HepG2 (cell line): ENCODE measurements around the gene CD80. TPM values are rescaled to one million over a fixed set of nuclear protein-coding genes. Genes with fewer than 3 reads are reported as not detected.
A peak's percentile ranks its signal among the peaks of the same experiment; 100 is the strongest.

Experiments
- ATAC-seq: fragments of 200-7000 bp; cut with Tn5 transposase; 3 replicates; pipeline ENCODE4 v1.9.1; 2020; ENCODE audit warnings: mild to moderate bottlenecking, moderate library complexity
- BruUV-seq: library from RNA; stranded (reverse); fragments of 400-500 nt; replicated peaks from 2 replicates; lab custom pipeline; 2021; lab: Mats Ljungman, UMichigan
- CTCF ChIA-PET: fragments of 300-600 bp; formaldehyde crosslinking; extraction: SDS; loops from one replicate; lab custom pipeline; 2021; ENCODE audit warnings: low total read pairs, inconsistent platforms, low intra/inter-chr PET ratio; lab: Yijun Ruan, JAX
- POLR2A ChIA-PET: fragments of 350-600 bp; sonication (Branson Sonifier 250); formaldehyde crosslinking; loops from one replicate; lab custom pipeline; 2020; ENCODE audit warnings: antibody characterized with exemption, inconsistent platforms; lab: Yijun Ruan, JAX
- DNase-seq: peaks from one replicate; pipeline ENCODE4 v3.0.0-alpha.2; 2015; ENCODE audit warnings: low spot score
- FAIRE-seq: peaks from 3 replicates; lab custom pipeline; 2011; peaks lifted over from hg19 to GRCh38; lab: Jason Lieb, UNC
- H2AFZ ChIP-seq: one replicate; pipeline ENCODE4 v1.6.1; 2011; ENCODE audit warnings: low read length, inconsistent platforms
- H3K27ac ChIP-seq: fragments of 300-600 bp; 3 replicates; pipeline ENCODE4 v1.8.0; 2011; ENCODE audit warnings: mixed run types, mild to moderate bottlenecking, mixed read lengths, low read length, inconsistent platforms; ENCODE audit not compliant: insufficient read depth; ENCODE audit errors: extremely low read length
- H3K27me3 ChIP-seq, 2 experiments: fragments of 200-600 bp in 1 of 2; 2 replicates in 1 of 2; 3 replicates in 1 of 2; pipeline versions ENCODE4 v1.6.0 to v1.8.0; 2011; ENCODE audit warnings: low read length in 2 of 2, mild to moderate bottlenecking in 2 of 2, moderate library complexity in 2 of 2, inconsistent platforms in 1 of 2; ENCODE audit not compliant: insufficient read depth in 2 of 2, control insufficient read depth in 1 of 2
- H3K36me3 ChIP-seq, 2 experiments: fragments of 200-600 bp in 1 of 2; replicated peaks in 1 of 2; 2 replicates in 1 of 2; 3 replicates in 1 of 2; pipeline versions ENCODE4 v1.5.1 to v1.8.0; 2011; ENCODE audit warnings: low read length in 2 of 2, inconsistent platforms in 1 of 2; ENCODE audit not compliant: insufficient read depth in 2 of 2, control insufficient read depth in 1 of 2
- H3K4me1 ChIP-seq: 2 replicates; pipeline ENCODE4 v1.5.1; 2012; ENCODE audit warnings: low read length, inconsistent platforms; ENCODE audit not compliant: insufficient read depth
- H3K4me2 ChIP-seq: 2 replicates; pipeline ENCODE4 v1.6.0; 2011; ENCODE audit warnings: low read depth, low read length, inconsistent platforms
- H3K4me3 ChIP-seq, 3 experiments: fragments of 200-600 bp in 1 of 3; sonication (generic), shearing (Covaris generic) in 1 of 3; replicated peaks in 1 of 3; 2 replicates each; pipeline ENCODE4 v1.5.1; 2011 to 2016; ENCODE audit warnings: low read length in 3 of 3, inconsistent platforms in 2 of 3, low read depth in 2 of 3, mild to moderate bottlenecking in 2 of 3, control low read depth in 1 of 3, mixed read lengths in 1 of 3; ENCODE audit not compliant: insufficient read depth in 1 of 3
- H3K79me2 ChIP-seq: one replicate; pipeline ENCODE4 v1.6.1; 2011; ENCODE audit warnings: low read length, inconsistent platforms; ENCODE audit not compliant: insufficient read depth
- H3K9ac ChIP-seq: 2 replicates; pipeline ENCODE4 v1.6.0; 2011; ENCODE audit warnings: mild to moderate bottlenecking, low read depth, low read length, inconsistent platforms; ENCODE audit not compliant: insufficient read depth
- H3K9me3 ChIP-seq: 2 replicates; pipeline ENCODE4 v1.5.1; 2012; ENCODE audit warnings: mild to moderate bottlenecking, low read length
- H4K20me1 ChIP-seq: 2 replicates; pipeline ENCODE4 v1.6.0; 2011; ENCODE audit warnings: inconsistent platforms, mild to moderate bottlenecking, low read length, moderate library complexity; ENCODE audit not compliant: insufficient read depth
- ARNT2 ChIP-seq: sonication (generic); formaldehyde crosslinking; IDR thresholded peaks from 2 replicates; pipeline ENCODE4 v1.8.0; 2022; ENCODE audit warnings: mild to moderate bottlenecking, low read depth, missing genetic modification reagents, moderate library complexity
- ATF7 ChIP-seq, 2 experiments: fragments of 450-650 bp in 1 of 2; sonication (generic) in 1 of 2; formaldehyde crosslinking in 1 of 2; IDR thresholded peaks; 2 replicates each; pipeline versions ENCODE4 v1.4.0 to v1.6.1; 2016 to 2020; ENCODE audit warnings: antibody characterized with exemption in 1 of 2, mild to moderate bottlenecking in 1 of 2, missing genetic modification reagents in 1 of 2
- FOSL1 ChIP-seq: sonication (generic); formaldehyde crosslinking; IDR thresholded peaks from 2 replicates; pipeline ENCODE4 v1.9.0; 2021; ENCODE audit warnings: missing genetic modification reagents, borderline replicate concordance
- HMG20A ChIP-seq: IDR thresholded peaks from 2 replicates; pipeline ENCODE4 v1.6.1; 2016; ENCODE audit warnings: borderline replicate concordance
- HNF4A ChIP-seq: sonication (generic); formaldehyde crosslinking; IDR thresholded peaks from 2 replicates; pipeline ENCODE4 v1.4.0; 2020; ENCODE audit warnings: missing genetic modification reagents
- KDM5A ChIP-seq: fragments of 200-600 bp; sonication (generic); IDR thresholded peaks from 2 replicates; pipeline ENCODE4 v1.7.0; 2018; ENCODE audit warnings: antibody characterized with exemption, mild to moderate bottlenecking, low read length, borderline replicate concordance
- KLF6 ChIP-seq: IDR thresholded peaks from 2 replicates; pipeline ENCODE4 v1.8.0; 2016; ENCODE audit warnings: missing biosample characterization, missing genetic modification reagents
- NAIF1 ChIP-seq: sonication (generic); formaldehyde crosslinking; IDR thresholded peaks from 2 replicates; pipeline ENCODE4 v1.5.0; 2020; ENCODE audit warnings: mild to moderate bottlenecking, missing genetic modification reagents, borderline replicate concordance
- SOX5 ChIP-seq: IDR thresholded peaks from 2 replicates; pipeline ENCODE4 v1.6.1; 2016; ENCODE audit warnings: borderline replicate concordance
- SP1 ChIP-seq, 2 experiments: fragments of 450-650 bp in 1 of 2; sonication (generic) in 1 of 2; formaldehyde crosslinking in 1 of 2; IDR thresholded peaks; 2 replicates each; pipeline versions ENCODE4 v1.4.0 to v1.6.1; 2016 to 2020; ENCODE audit warnings: missing genetic modification reagents in 1 of 2
- SP5 ChIP-seq: IDR thresholded peaks from 2 replicates; pipeline ENCODE4 v1.6.1; 2016; ENCODE audit warnings: low read depth, borderline replicate concordance
- TCF7 ChIP-seq: sonication (generic); IDR thresholded peaks from 2 replicates; pipeline ENCODE4 v1.6.1; 2016; ENCODE audit warnings: antibody characterized with exemption, low read depth
- TFDP2 ChIP-seq: sonication (generic); formaldehyde crosslinking; IDR thresholded peaks from 2 replicates; pipeline ENCODE4 v1.4.0; 2020; ENCODE audit warnings: missing genetic modification reagents
- WIZ ChIP-seq: sonication (generic); formaldehyde crosslinking; IDR thresholded peaks from 2 replicates; pipeline ENCODE4 v1.5.1; 2020; ENCODE audit warnings: mild to moderate bottlenecking, missing genetic modification reagents
- ZNF670 ChIP-seq: sonication (generic); formaldehyde crosslinking; IDR thresholded peaks from 2 replicates; pipeline ENCODE4 v1.8.0; 2022; ENCODE audit warnings: mild to moderate bottlenecking, missing genetic modification reagents, borderline replicate concordance
- ZNF678 ChIP-seq: sonication (generic); formaldehyde crosslinking; IDR thresholded peaks from 2 replicates; pipeline ENCODE4 v1.4.0; 2020; ENCODE audit warnings: mild to moderate bottlenecking, missing genetic modification reagents
- ZNF737 ChIP-seq: sonication (generic); formaldehyde crosslinking; IDR thresholded peaks from 2 replicates; pipeline ENCODE4 v1.5.0; 2020; ENCODE audit warnings: missing genetic modification reagents, mild to moderate bottlenecking, borderline replicate concordance
- in situ Hi-C: cut with HindIII; loops from 2 replicates; pipeline ENCODE4 v1.10.0; 2017; ENCODE audit warnings: low pct_unique_long_range_greater_than_20kb; ENCODE audit not compliant: extremely low pct_ligation_motif_present
- intact Hi-C: fragments of 100-400 bp; cut with micrococcal nuclease; formaldehyde crosslinking; loops from one replicate; pipeline ENCODE4 v1.10.0; 2022; ENCODE audit not compliant: unreplicated experiment
- polyA plus RNA-seq, 8 experiments: library from polyadenylated mRNA; depleted of rRNA in 3 of 8; stranded (reverse) in 7 of 8; unstranded in 1 of 8; fragments of >200 nt; fragmentation: Illumina TruSeq in 4 of 8; extraction: Trizol in 4 of 8; gene quantifications; 2 replicates each; pipeline versions ENCODE4 v1.2.1 to v1.2.3, GENCODE V29; 2011 to 2016; ENCODE audit warnings: low read depth in 4 of 8, missing spikeins in 1 of 8, mixed read lengths in 1 of 8; ENCODE audit not compliant: insufficient read depth in 1 of 8
- total RNA-seq, 5 experiments: library from RNA; depleted of rRNA; stranded (reverse); fragments of >200 nt; fragmentation: Illumina TruSeq; extraction: Trizol; gene quantifications; 2 replicates each; pipeline ENCODE4 v1.2.3, GENCODE V29; 2016; ENCODE audit warnings: low read depth in 1 of 5
- TF ChIP-seq, protein P1 (sequence below): conservative IDR thresholded peaks from 2 replicates; pipeline ENCODE4 v1.6.1; 2018; ENCODE audit warnings: missing genetic modification reagents
- TF ChIP-seq, protein P2 (sequence below): IDR thresholded peaks from 2 replicates; pipeline ENCODE4 v1.4.0; 2020; ENCODE audit warnings: mild to moderate bottlenecking, missing genetic modification reagents

The CD80 gene
- total and polyA plus RNA-seq, 2 of the 13 experiments (the other 11 are each of a cell fraction or from before 2014, with no cell fraction given): not detected

DNA sequence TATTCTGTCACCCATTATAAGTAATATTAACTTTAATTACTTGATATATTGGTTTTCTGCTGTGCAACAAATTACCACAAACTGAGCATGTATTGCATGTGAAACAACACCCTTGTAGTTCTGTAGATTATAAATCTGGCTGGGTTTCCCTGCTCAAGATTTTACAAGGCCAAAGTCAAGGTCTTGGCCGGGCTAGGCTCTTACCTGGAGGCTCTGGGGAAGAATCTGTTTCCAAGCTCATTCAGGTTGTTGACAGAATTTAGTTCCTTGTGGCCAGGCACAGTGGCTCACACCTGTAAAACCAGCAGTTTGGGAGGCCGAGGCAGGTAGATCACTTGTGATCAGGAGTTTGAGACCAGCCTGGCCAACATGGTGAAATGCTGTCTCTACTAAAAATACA, 44.8 kb downstream of the CD80 start (continued):
- TF ChIP-seq KLF6 (no peak), WIZ (no peak)

DNA sequence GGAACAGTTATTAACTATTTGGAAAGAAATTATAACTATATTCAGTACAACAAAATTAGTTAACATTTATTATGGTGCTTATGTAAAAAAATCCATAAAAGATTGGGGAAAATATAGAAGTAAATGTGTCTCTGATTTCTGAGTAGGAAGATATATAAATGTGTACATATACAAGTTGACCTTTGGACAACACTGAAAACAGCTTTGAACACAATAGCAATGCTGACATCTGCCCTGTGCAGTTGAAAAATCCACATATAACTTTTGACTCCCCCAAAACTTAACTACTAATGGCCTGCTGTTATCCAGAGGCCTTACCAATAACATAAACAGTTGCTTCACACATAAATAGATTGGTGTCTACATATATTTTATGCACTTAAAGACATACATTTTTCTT, 48.7 kb downstream of the CD80 start:
- BruUV-seq: no TSS peak
- no peak overlapping the region for H3K9ac ChIP-seq
- no peaks in the 10 kb centered on the region for H3K79me2 ChIP-seq
- CTCF ChIA-PET: no interaction called here
- no peaks in the 10 kb centered on the region for H3K9me3 ChIP-seq
- DNase-seq (peak; percentile 49), ATAC-seq (peak; percentile 73), FAIRE-seq (no peak)
- H3K4me3 ChIP-seq: no peak overlapping the region
- no peak overlapping the region for H2AFZ ChIP-seq
- H3K4me1 ChIP-seq: peaks cover 10% of the 10 kb centered on the region
- no peaks in the 10 kb centered on the region for H3K27me3 ChIP-seq
- in situ Hi-C loops (no loop called here), intact Hi-C loops (no loop called here)
- H4K20me1 ChIP-seq: no peaks in the 10 kb centered on the region
- POLR2A ChIA-PET: interaction anchor here (1.0 to 1.2 kb wide), 2 partner anchors 12 to 47 kb away, joined by 4 to 5 read pairs; partner anchors contain the start of genes TIMMDC1 and TMEM39A
- H3K4me2 ChIP-seq: 0 out of 2 replicates have a peak overlapping the region, but pooled peaks have one; percentile 24
- peak overlapping the region; percentile 38 for H3K27ac ChIP-seq
- peaks cover 2 to 34% of the 10 kb centered on the region in 2 experiments; a peak in 4 of 5 replicates for H3K36me3 ChIP-seq
- no peak for TF ChIP-seq SP1 (IDR thresholded peaks at IDR 0.05)
- TF ChIP-seq SP1 (CRISPR knock-in tag; IDR thresholded peaks at IDR 0.05): no peak
- TF ChIP-seq KDM5A: no peak
- TF ChIP-seq ATF7 (IDR thresholded peaks at IDR 0.05): no peak
- TF ChIP-seq ATF7 (CRISPR knock-in tag; IDR thresholded peaks at IDR 0.05): no peak
- no peak for TF ChIP-seq SP5 (CRISPR knock-in tag)
- 0 out of 2 replicates have a peak, but pooled peaks have one; percentile 15 for TF ChIP-seq HMG20A (CRISPR knock-in tag)
- no peak for TF ChIP-seq TCF7
- TF ChIP-seq, protein P1, sequence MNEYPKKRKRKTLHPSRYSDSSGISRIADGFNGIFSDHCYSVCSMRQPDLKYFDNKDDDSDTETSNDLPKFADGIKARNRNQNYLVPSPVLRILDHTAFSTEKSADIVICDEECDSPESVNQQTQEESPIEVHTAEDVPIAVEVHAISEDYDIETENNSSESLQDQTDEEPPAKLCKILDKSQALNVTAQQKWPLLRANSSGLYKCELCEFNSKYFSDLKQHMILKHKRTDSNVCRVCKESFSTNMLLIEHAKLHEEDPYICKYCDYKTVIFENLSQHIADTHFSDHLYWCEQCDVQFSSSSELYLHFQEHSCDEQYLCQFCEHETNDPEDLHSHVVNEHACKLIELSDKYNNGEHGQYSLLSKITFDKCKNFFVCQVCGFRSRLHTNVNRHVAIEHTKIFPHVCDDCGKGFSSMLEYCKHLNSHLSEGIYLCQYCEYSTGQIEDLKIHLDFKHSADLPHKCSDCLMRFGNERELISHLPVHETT: no peak
- TF ChIP-seq, protein P2, sequence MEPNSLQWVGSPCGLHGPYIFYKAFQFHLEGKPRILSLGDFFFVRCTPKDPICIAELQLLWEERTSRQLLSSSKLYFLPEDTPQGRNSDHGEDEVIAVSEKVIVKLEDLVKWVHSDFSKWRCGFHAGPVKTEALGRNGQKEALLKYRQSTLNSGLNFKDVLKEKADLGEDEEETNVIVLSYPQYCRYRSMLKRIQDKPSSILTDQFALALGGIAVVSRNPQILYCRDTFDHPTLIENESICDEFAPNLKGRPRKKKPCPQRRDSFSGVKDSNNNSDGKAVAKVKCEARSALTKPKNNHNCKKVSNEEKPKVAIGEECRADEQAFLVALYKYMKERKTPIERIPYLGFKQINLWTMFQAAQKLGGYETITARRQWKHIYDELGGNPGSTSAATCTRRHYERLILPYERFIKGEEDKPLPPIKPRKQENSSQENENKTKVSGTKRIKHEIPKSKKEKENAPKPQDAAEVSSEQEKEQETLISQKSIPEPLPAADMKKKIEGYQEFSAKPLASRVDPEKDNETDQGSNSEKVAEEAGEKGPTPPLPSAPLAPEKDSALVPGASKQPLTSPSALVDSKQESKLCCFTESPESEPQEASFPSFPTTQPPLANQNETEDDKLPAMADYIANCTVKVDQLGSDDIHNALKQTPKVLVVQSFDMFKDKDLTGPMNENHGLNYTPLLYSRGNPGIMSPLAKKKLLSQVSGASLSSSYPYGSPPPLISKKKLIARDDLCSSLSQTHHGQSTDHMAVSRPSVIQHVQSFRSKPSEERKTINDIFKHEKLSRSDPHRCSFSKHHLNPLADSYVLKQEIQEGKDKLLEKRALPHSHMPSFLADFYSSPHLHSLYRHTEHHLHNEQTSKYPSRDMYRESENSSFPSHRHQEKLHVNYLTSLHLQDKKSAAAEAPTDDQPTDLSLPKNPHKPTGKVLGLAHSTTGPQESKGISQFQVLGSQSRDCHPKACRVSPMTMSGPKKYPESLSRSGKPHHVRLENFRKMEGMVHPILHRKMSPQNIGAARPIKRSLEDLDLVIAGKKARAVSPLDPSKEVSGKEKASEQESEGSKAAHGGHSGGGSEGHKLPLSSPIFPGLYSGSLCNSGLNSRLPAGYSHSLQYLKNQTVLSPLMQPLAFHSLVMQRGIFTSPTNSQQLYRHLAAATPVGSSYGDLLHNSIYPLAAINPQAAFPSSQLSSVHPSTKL (CRISPR knock-in tag): peak; percentile 23; the same call in 1 of the 2 replicates
- peak; percentile 18; the same call in 1 of the 2 replicates for TF ChIP-seq SOX5 (CRISPR knock-in tag)
- TF ChIP-seq HNF4A (CRISPR knock-in tag): peak; percentile 47; the same call in 1 of the 2 replicates
- no peak for TF ChIP-seq ZNF670
- no peak for TF ChIP-seq ARNT2 (CRISPR knock-in tag)
- no peak for TF ChIP-seq ZNF678 (CRISPR knock-in tag)
- no peak for TF ChIP-seq NAIF1
- no peak for TF ChIP-seq TFDP2 (CRISPR knock-in tag)
- no peak for TF ChIP-seq ZNF737 (CRISPR knock-in tag)
- no peak for TF ChIP-seq FOSL1
